ENCODE measurements around the gene DNAAF5.

The DNAAF5 gene

DNA sequence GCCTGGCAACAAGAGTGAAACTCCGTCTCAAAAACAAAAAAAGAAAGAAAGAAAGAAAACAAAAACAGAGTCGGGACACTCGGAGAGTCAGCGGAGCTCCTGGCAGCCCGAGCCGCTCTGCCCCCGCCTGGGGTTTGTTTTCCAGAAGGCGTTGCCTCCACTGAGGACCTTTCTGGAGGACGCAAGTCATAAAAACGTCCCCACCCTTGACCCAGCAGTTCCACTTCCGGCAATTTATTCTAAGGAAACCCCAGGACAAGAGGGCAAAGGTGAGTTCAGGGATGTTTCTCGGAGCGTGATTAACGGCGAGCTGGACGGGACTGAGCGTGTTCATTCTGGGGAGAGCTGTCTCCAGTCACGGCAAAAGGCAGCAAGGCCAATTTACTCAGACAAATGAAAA lies 78.8 kb downstream of the DNAAF5 start:
- Histone ChIP-seq H3K36me3 (ENCODE audit: control insufficient read depth, insufficient read depth, low read length) (no peaks in the 10 kb centered on the region), H3K4me1 (ENCODE audit: control insufficient read depth, insufficient read depth, low read length) (no peaks in the 10 kb centered on the region), H3K27me3 (ENCODE audit: control insufficient read depth, insufficient read depth, low read length, poor library complexity, severe bottlenecking) (no peaks in the 10 kb centered on the region), H3K4me3 (ENCODE audit: insufficient read depth, low read depth, low read length) (no peak overlapping the region), H3K9me3 (ENCODE audit: control insufficient read depth, low read length) (no peaks in the 10 kb centered on the region), H3K27ac (ENCODE audit: insufficient read depth, low read depth, low read length, poor library complexity, severe bottlenecking) (no peak overlapping the region)
- 90 to 92% methylated on average over 18 of the region's 18 CpGs for WGBS, 2 experiments

DNA sequence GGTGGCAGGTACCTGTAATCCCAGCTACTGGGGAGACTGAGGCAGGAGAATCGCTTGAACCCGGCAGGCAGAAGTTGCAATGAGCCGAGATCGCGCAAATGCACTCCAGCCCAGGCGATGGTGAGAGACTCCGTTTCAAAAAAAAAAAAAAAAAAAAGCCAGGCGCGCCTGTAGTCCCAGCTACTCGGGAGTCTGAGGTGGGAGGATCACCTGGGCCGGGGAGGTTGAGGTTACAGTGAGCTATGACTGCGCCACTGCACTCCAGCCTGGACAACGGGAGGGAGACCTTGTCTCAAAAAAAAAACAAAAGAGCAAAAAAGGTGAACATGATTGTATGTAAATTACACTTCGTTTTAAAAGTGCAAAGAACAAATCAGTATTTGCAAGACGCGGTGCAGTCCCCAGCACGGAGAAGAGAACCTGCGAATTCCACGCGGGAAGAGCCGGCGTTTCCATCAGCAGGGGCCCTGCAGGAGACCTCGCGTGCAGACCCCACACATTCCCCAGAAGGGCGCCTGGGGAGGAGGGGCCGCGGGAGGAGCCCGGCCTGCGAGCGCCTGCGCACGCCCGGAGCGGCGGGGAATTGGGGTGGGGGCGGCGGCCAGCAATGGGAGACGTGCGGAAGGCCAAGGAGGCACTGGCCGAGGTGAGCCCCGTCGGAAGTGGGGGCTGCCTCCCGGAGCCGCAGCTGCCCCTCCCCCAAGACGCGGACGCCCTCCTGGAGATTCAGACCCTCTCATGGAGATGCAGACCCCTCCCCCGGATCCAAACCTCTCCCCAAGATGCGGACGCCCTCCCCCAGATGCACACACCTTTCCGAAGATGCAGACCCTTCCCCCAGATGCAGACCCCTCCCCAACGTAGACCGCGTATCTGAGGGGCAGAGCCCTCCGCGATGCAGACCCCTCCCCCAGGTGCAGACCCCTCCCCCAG lies 89.1 kb downstream of the DNAAF5 start:
- peaks cover 20% of the 10 kb centered on the region for H3K4me1 ChIP-seq (ENCODE audit: control insufficient read depth, insufficient read depth, low read length)
- no peaks in the 10 kb centered on the region for H3K9me3 ChIP-seq (ENCODE audit: control insufficient read depth, low read length)
- H3K36me3 ChIP-seq (ENCODE audit: control insufficient read depth, insufficient read depth, low read length): no peaks in the 10 kb centered on the region
- WGBS, 2 experiments: 18% methylated on average over 56 of the region's 56 CpGs
- peaks cover 3% of the 10 kb centered on the region for H3K27me3 ChIP-seq (ENCODE audit: control insufficient read depth, insufficient read depth, low read length, poor library complexity, severe bottlenecking)
- H3K4me3 ChIP-seq (ENCODE audit: insufficient read depth, low read depth, low read length): peak overlapping the region; percentile 60
- peak overlapping the region; percentile 60 for H3K27ac ChIP-seq (ENCODE audit: insufficient read depth, low read depth, low read length, poor library complexity, severe bottlenecking)

- H3K4me1 ChIP-seq (ENCODE audit: control insufficient read depth, insufficient read depth, low read length): peaks cover 20% of the 10 kb centered on the region
- no peaks in the 10 kb centered on the region for H3K9me3 ChIP-seq (ENCODE audit: control insufficient read depth, low read length)
- peaks cover 3% of the 10 kb centered on the region for H3K27me3 ChIP-seq (ENCODE audit: control insufficient read depth, insufficient read depth, low read length, poor library complexity, severe bottlenecking)
- WGBS, 2 experiments: 0% methylated on average over 47 to 50 of the region's 51 CpGs
- H3K27ac ChIP-seq (ENCODE audit: insufficient read depth, low read depth, low read length, poor library complexity, severe bottlenecking): no peak overlapping the region
- H3K4me3 ChIP-seq (ENCODE audit: insufficient read depth, low read depth, low read length): peak overlapping the region; percentile 68
- H3K36me3 ChIP-seq (ENCODE audit: control insufficient read depth, insufficient read depth, low read length): no peaks in the 10 kb centered on the region
Measured at GRCh38 chr7:816300-816750, 89.8 kb downstream of the DNAAF5 start.

GRCh38 chr7:816751-817671 lies 90.5 kb downstream of the DNAAF5 start:
- no peaks in the 10 kb centered on the region for H3K9me3 ChIP-seq (ENCODE audit: control insufficient read depth, low read length)

GRCh38 chr7:818031-818699 lies 91.7 kb downstream of the DNAAF5 start:
- Histone ChIP-seq H3K4me1 (ENCODE audit: control insufficient read depth, insufficient read depth, low read length) (peaks cover 12% of the 10 kb centered on the region), H3K27me3 (ENCODE audit: control insufficient read depth, insufficient read depth, low read length, poor library complexity, severe bottlenecking) (no peaks in the 10 kb centered on the region), H3K36me3 (ENCODE audit: control insufficient read depth, insufficient read depth, low read length) (no peaks in the 10 kb centered on the region), H3K27ac (ENCODE audit: insufficient read depth, low read depth, low read length, poor library complexity, severe bottlenecking) (no peak overlapping the region), H3K9me3 (ENCODE audit: control insufficient read depth, low read length) (no peaks in the 10 kb centered on the region), H3K4me3 (ENCODE audit: insufficient read depth, low read depth, low read length) (no peak overlapping the region)
- 79 to 90% methylated on average over 7 to 8 of the region's 8 CpGs for WGBS, 2 experiments

More at GRCh38 chr7:816751-817671, 90.5 kb downstream of the DNAAF5 start:
- Histone ChIP-seq H3K27ac (ENCODE audit: insufficient read depth, low read depth, low read length, poor library complexity, severe bottlenecking) (no peak overlapping the region), H3K27me3 (ENCODE audit: control insufficient read depth, insufficient read depth, low read length, poor library complexity, severe bottlenecking) (peaks cover 3% of the 10 kb centered on the region), H3K4me3 (ENCODE audit: insufficient read depth, low read depth, low read length) (peak overlapping the region; percentile 68), H3K36me3 (ENCODE audit: control insufficient read depth, insufficient read depth, low read length) (no peaks in the 10 kb centered on the region), H3K4me1 (ENCODE audit: control insufficient read depth, insufficient read depth, low read length) (peaks cover 20% of the 10 kb centered on the region)
- 0 to 1% methylated on average over 88 of the region's 88 CpGs for WGBS, 2 experiments

DNA sequence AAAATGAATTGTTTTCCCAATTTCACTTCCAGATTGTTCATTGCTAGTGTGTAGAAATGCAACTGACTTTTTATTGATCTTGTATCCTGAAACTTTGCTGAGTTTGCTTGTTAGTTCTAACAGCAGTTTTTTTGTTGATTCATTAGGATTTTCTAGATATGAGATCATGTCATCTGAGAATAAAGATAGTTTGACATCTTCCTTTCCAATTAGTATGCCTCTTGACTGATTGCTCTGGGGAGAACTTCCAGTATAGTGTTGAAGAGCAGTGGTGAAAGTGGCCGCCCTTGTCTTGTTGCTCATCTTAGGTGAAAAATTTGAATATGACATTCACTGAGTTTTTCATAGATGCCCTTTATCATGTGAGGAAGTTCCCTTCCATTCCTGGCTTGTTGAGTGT lies 93.8 kb downstream of the DNAAF5 start:
- Histone ChIP-seq H3K9me3 (ENCODE audit: control insufficient read depth, low read length) (no peaks in the 10 kb centered on the region), H3K36me3 (ENCODE audit: control insufficient read depth, insufficient read depth, low read length) (no peaks in the 10 kb centered on the region), H3K4me3 (ENCODE audit: insufficient read depth, low read depth, low read length) (no peak overlapping the region), H3K4me1 (ENCODE audit: control insufficient read depth, insufficient read depth, low read length) (peaks cover 6% of the 10 kb centered on the region), H3K27ac (ENCODE audit: insufficient read depth, low read depth, low read length, poor library complexity, severe bottlenecking) (no peak overlapping the region), H3K27me3 (ENCODE audit: control insufficient read depth, insufficient read depth, low read length, poor library complexity, severe bottlenecking) (no peaks in the 10 kb centered on the region)
- WGBS, 2 experiments: 95 to 100% methylated on average over 1 of the region's 1 CpG

GRCh38 chr7:821688-822087 lies 95.2 kb downstream of the DNAAF5 start:
- WGBS, 2 experiments: 92 to 94% methylated on average over 11 of the region's 11 CpGs
- Histone ChIP-seq H3K9me3 (ENCODE audit: control insufficient read depth, low read length) (no peaks in the 10 kb centered on the region), H3K27me3 (ENCODE audit: control insufficient read depth, insufficient read depth, low read length, poor library complexity, severe bottlenecking) (no peaks in the 10 kb centered on the region), H3K27ac (ENCODE audit: insufficient read depth, low read depth, low read length, poor library complexity, severe bottlenecking) (no peak overlapping the region), H3K4me1 (ENCODE audit: control insufficient read depth, insufficient read depth, low read length) (peaks cover 6% of the 10 kb centered on the region), H3K4me3 (ENCODE audit: insufficient read depth, low read depth, low read length) (no peak overlapping the region), H3K36me3 (ENCODE audit: control insufficient read depth, insufficient read depth, low read length) (no peaks in the 10 kb centered on the region)

GRCh38 chr7:822692-823276 lies 96.3 kb downstream of the DNAAF5 start:
- Histone ChIP-seq H3K36me3 (ENCODE audit: control insufficient read depth, insufficient read depth, low read length) (no peaks in the 10 kb centered on the region), H3K9me3 (ENCODE audit: control insufficient read depth, low read length) (no peaks in the 10 kb centered on the region), H3K27me3 (ENCODE audit: control insufficient read depth, insufficient read depth, low read length, poor library complexity, severe bottlenecking) (no peaks in the 10 kb centered on the region), H3K27ac (ENCODE audit: insufficient read depth, low read depth, low read length, poor library complexity, severe bottlenecking) (no peak overlapping the region), H3K4me3 (ENCODE audit: insufficient read depth, low read depth, low read length) (no peak overlapping the region), H3K4me1 (ENCODE audit: control insufficient read depth, insufficient read depth, low read length) (no peaks in the 10 kb centered on the region)
- 85 to 89% methylated on average over 32 of the region's 32 CpGs for WGBS, 2 experiments

DNA sequence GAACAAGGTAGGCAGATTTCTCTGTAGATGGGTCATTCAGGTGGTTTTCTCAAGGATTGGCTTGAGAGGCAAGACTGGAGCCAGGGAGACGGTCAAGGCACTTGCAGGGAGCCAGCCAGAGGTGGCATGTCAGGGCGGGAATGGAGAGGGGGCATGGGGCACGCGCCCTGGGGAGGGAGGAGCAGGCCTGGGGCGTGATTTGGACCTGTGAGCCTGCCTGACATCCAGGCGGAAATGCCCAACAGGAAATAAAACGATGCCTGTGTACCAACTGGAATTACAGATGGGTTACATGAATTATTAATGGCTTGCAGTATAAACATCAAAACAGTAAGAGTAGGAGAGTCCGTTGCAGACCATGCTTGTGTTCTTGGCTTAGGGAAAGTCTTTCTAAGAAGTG lies 97.2 kb downstream of the DNAAF5 start:
- no peaks in the 10 kb centered on the region for H3K27me3 ChIP-seq (ENCODE audit: control insufficient read depth, insufficient read depth, low read length, poor library complexity, severe bottlenecking)
- H3K27ac ChIP-seq (ENCODE audit: insufficient read depth, low read depth, low read length, poor library complexity, severe bottlenecking): no peak overlapping the region
- H3K9me3 ChIP-seq (ENCODE audit: control insufficient read depth, low read length): no peaks in the 10 kb centered on the region
- no peaks in the 10 kb centered on the region for H3K36me3 ChIP-seq (ENCODE audit: control insufficient read depth, insufficient read depth, low read length)
- 93 to 94% methylated on average over 8 of the region's 8 CpGs for WGBS, 2 experiments
- no peak overlapping the region for H3K4me3 ChIP-seq (ENCODE audit: insufficient read depth, low read depth, low read length)
- no peaks in the 10 kb centered on the region for H3K4me1 ChIP-seq (ENCODE audit: control insufficient read depth, insufficient read depth, low read length)
